Caco-2 (cell line): ENCODE data around the gene FMN1. TPM values are rescaled to one million over a fixed set of nuclear protein-coding genes. Genes with fewer than 3 reads are reported as not detected.

Source experiments
- BruUV-seq: library from RNA; stranded (reverse); fragments of 400-500 nt; replicated peaks from 2 replicates; lab custom pipeline; 2021; lab: Mats Ljungman, UMichigan
- CTCF ChIA-PET: fragments of 300-600 bp; sonication (Branson Sonifier 250); formaldehyde crosslinking; loops from one replicate; lab custom pipeline; 2022; ENCODE audit warnings: antibody characterized with exemption; lab: Charles Lee
- POLR2A ChIA-PET: fragments of 300-600 bp; sonication (Branson Sonifier 250); formaldehyde crosslinking; loops from one replicate; lab custom pipeline; 2022; ENCODE audit warnings: antibody characterized with exemption; lab: Charles Lee
- DNase-seq, 2 experiments: peaks; one replicate each; pipeline versions ENCODE4 v3.0.0 to v3.0.0-alpha.2; 2020 to 2022
- H3K27me3 ChIP-seq: replicated peaks from 2 replicates; pipeline ENCODE4 v1.6.0; 2011; ENCODE audit warnings: low read length; ENCODE audit not compliant: control insufficient read depth, insufficient read depth
- H3K36me3 ChIP-seq: 2 replicates; pipeline ENCODE4 v1.5.1; 2011; ENCODE audit warnings: low read length; ENCODE audit not compliant: control insufficient read depth, insufficient read depth
- H3K4me1 ChIP-seq: fragments of 250-450 bp; sonication (Bioruptor Pico); 2 replicates; pipeline ENCODE4 v1.5.1; 2020; ENCODE audit warnings: mild to moderate bottlenecking
- H3K4me3 ChIP-seq: 2 replicates; pipeline ENCODE4 v1.5.1; 2011; ENCODE audit warnings: low read depth, mild to moderate bottlenecking, control low read depth, low read length
- H3K9me3 ChIP-seq: fragments of 250-450 bp; sonication (Bioruptor Pico); 2 replicates; pipeline ENCODE4 v1.5.1; 2020; ENCODE audit warnings: mild to moderate bottlenecking, moderate library complexity
- H3K27ac Mint-ChIP-seq: one replicate; pipeline ENCODE4 v1.8.0; 2022; ENCODE audit warnings: mixed read lengths; ENCODE audit not compliant: unreplicated experiment
- H3K27me3 Mint-ChIP-seq: one replicate; pipeline ENCODE4 v1.8.0; 2022; ENCODE audit warnings: mixed read lengths; ENCODE audit not compliant: insufficient read depth, unreplicated experiment
- H3K36me3 Mint-ChIP-seq: one replicate; pipeline ENCODE4 v1.8.0; 2022; ENCODE audit warnings: mild to moderate bottlenecking, mixed read lengths; ENCODE audit not compliant: insufficient read depth, unreplicated experiment
- H3K4me1 Mint-ChIP-seq: one replicate; pipeline ENCODE4 v1.8.0; 2022; ENCODE audit warnings: low read depth, mixed read lengths; ENCODE audit not compliant: unreplicated experiment
- H3K4me3 Mint-ChIP-seq: one replicate; pipeline ENCODE4 v1.8.0; 2022; ENCODE audit warnings: mild to moderate bottlenecking, moderate library complexity, mixed read lengths; ENCODE audit not compliant: unreplicated experiment
- H3K9me3 Mint-ChIP-seq: one replicate; pipeline ENCODE4 v1.8.0; 2022; ENCODE audit warnings: mixed read lengths; ENCODE audit not compliant: unreplicated experiment
- intact Hi-C: fragments of 100-400 bp; cut with micrococcal nuclease; formaldehyde crosslinking; loops from one replicate; pipeline ENCODE4 v1.10.0; 2022; ENCODE audit not compliant: unreplicated experiment
- total RNA-seq: library from RNA; stranded (reverse); gene quantifications from 2 replicates; pipeline ENCODE4 v1.2.3, GENCODE V29; 2022
- TF ChIP-seq, protein P1 (sequence below), 2 experiments: fragments of 200-600 bp in 1 of 2; IDR thresholded peaks; 1 replicate in 1 of 2; 2 replicates in 1 of 2; pipeline versions ENCODE4 v1.5.1 to v1.8.0; 2011 to 2022; ENCODE audit warnings: antibody characterized with exemption in 1 of 2, control low read depth in 1 of 2, inconsistent platforms in 1 of 2, low read depth in 1 of 2, low read length in 1 of 2, mild to moderate bottlenecking in 1 of 2, moderate library complexity in 1 of 2; ENCODE audit not compliant: insufficient read depth in 1 of 2, severe bottlenecking in 1 of 2, unreplicated experiment in 1 of 2

Gene FMN1
- total RNA-seq, 1 experiment from 2014 or later = 1.6 TPM

DNA sequence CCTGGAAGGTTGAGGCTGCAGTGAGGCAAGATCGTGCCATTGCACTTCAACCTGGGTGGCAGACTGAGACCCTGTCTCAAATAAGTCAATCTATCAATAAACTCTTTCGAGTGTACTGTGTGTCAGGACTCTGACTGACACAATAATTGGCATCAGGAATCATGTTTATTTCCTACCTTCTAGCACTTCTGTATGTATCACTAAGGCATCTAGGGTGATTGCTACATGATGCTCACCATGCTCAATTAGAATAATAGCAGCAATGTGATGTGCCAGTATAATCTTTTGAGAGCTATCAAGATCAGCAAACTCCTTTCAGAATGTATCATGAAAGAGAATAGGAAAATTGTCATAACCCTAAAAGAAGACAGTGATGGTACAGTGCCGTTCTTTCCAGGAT is 95.3 kb downstream of the FMN1 start:
- Mint-ChIP-seq H3K4me3 (no peak overlapping the region), H3K27me3 (peaks cover 4% of the 10 kb centered on the region), H3K27ac (no peak overlapping the region), H3K9me3 (no peaks in the 10 kb centered on the region), H3K4me1 (no peaks in the 10 kb centered on the region), H3K36me3 (no peaks in the 10 kb centered on the region)
- H3K9me3 ChIP-seq = no peaks in the 10 kb centered on the region
- no TSS peak for BruUV-seq
- intact Hi-C loops = no loop called here
- ChIA-PET POLR2A (no interaction called here), CTCF (interaction anchor here (0.6 kb wide), 1 partner anchor 34 kb away, joined by 3 read pairs; no protein-coding TSS in a partner anchor)
- TF ChIP-seq, protein P1, sequence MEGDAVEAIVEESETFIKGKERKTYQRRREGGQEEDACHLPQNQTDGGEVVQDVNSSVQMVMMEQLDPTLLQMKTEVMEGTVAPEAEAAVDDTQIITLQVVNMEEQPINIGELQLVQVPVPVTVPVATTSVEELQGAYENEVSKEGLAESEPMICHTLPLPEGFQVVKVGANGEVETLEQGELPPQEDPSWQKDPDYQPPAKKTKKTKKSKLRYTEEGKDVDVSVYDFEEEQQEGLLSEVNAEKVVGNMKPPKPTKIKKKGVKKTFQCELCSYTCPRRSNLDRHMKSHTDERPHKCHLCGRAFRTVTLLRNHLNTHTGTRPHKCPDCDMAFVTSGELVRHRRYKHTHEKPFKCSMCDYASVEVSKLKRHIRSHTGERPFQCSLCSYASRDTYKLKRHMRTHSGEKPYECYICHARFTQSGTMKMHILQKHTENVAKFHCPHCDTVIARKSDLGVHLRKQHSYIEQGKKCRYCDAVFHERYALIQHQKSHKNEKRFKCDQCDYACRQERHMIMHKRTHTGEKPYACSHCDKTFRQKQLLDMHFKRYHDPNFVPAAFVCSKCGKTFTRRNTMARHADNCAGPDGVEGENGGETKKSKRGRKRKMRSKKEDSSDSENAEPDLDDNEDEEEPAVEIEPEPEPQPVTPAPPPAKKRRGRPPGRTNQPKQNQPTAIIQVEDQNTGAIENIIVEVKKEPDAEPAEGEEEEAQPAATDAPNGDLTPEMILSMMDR (IDR thresholded peaks at IDR 0.05; ENCODE audit: insufficient read depth in 1 of 2, low read depth in 1 of 2, low read length in 1 of 2, severe bottlenecking in 1 of 2, unreplicated experiment in 1 of 2) = no peak
- no peak for DNase-seq
- no peaks in the 10 kb centered on the region for H3K27me3 ChIP-seq
- H3K36me3 ChIP-seq = no peaks in the 10 kb centered on the region
- H3K4me3 ChIP-seq = no peak overlapping the region
- no peaks in the 10 kb centered on the region for H3K4me1 ChIP-seq

DNA sequence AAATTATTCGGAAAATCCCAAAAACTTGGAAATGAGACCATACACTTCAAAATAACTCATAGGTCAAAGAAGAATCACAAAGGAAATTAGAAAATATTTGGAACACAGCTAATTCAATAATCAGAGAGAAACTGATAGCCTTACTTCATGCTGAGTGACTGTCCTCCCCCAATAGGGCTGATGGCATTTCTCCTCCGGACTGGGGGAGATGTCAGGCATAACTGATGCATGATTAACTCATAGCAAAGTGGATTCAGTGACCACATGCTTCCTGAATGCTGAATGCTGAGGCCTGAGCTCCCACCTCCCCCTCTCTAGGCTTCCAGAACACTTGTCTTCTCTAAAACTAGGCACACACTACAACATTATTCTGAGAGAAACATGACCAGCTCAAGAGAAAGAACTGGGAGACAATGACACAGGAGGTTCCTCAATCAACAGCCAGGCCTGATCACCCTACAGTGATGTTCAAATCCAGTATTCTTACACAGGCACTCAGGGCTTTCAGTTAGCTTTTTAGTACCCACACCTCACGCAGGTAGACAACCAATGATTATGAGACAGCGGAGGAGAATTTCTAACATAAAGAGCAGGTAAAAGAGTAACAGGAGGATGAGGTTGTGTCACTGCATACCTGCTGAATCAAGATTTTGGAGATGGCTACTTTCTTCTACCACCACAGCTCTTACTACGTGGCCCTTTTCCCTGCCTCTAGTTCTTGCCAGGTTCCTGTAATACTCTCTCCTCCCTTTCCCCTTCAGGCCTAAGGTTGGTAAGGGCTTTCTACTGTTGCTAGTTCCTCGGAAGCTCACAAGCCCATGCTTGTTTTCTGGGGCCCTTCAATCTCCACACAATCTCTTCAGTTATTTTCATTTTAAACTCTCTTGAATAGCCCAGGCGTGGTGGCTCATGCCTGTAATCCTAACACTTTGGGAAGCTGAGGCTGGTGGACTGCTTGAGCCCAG is 96.1 kb downstream of the FMN1 start:
- no peaks in the 10 kb centered on the region for H3K36me3 Mint-ChIP-seq
- TF ChIP-seq, protein P1 (IDR thresholded peaks at IDR 0.05; ENCODE audit: insufficient read depth in 1 of 2, low read depth in 1 of 2, low read length in 1 of 2, severe bottlenecking in 1 of 2, unreplicated experiment in 1 of 2) = no peak
- H3K9me3 ChIP-seq = no peaks in the 10 kb centered on the region
- no peaks in the 10 kb centered on the region for H3K9me3 Mint-ChIP-seq
- H3K4me1 ChIP-seq = no peaks in the 10 kb centered on the region
- no peak for DNase-seq
- ChIA-PET POLR2A (no interaction called here), CTCF (interaction anchor here (0.6 kb wide), 1 partner anchor 35 kb away, joined by 3 read pairs; no protein-coding TSS in a partner anchor)
- peaks cover 6% of the 10 kb centered on the region for H3K27me3 Mint-ChIP-seq
- no peak overlapping the region for H3K4me3 Mint-ChIP-seq
- no TSS peak for BruUV-seq
- intact Hi-C loops = no loop called here
- no peaks in the 10 kb centered on the region for H3K27me3 ChIP-seq
- H3K36me3 ChIP-seq = no peaks in the 10 kb centered on the region
- H3K4me3 ChIP-seq = no peak overlapping the region
- H3K27ac Mint-ChIP-seq = no peak overlapping the region
- H3K4me1 Mint-ChIP-seq = no peaks in the 10 kb centered on the region

DNA sequence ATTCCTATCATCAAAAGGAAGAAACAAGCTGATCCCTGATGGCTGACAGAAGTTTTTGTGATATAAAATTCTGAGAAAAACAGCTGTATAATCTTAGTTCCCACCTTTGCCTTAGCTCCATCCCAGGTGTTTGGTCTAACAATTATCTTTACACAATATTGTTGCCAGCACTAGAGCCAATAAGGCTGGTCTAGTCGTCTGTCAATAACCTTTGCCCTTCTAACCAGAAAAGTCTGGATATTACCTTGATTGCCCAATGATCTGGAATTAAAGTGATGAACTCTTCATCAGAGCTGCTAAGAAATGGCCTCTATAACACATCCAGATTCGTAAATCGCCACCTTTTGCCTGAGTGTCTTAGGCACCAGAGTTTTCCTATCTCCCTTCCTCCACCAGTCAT is 98.4 kb downstream of the FMN1 start:
- BruUV-seq = no TSS peak
- ChIA-PET POLR2A (no interaction called here), CTCF (no interaction called here)
- TF ChIP-seq, protein P1 (IDR thresholded peaks at IDR 0.05; ENCODE audit: insufficient read depth in 1 of 2, low read depth in 1 of 2, low read length in 1 of 2, severe bottlenecking in 1 of 2, unreplicated experiment in 1 of 2) = no peak
- Histone ChIP-seq H3K27me3 (no peaks in the 10 kb centered on the region), H3K9me3 (no peaks in the 10 kb centered on the region), H3K4me3 (no peak overlapping the region), H3K36me3 (no peaks in the 10 kb centered on the region), H3K4me1 (no peaks in the 10 kb centered on the region)
- intact Hi-C loops = no loop called here
- no peak for DNase-seq
- Mint-ChIP-seq H3K4me1 (no peaks in the 10 kb centered on the region), H3K36me3 (no peaks in the 10 kb centered on the region), H3K9me3 (no peaks in the 10 kb centered on the region), H3K27ac (no peak overlapping the region), H3K4me3 (no peak overlapping the region), H3K27me3 (peaks cover 8% of the 10 kb centered on the region)
